Spleen (tissue), 11 donors: ENCODE results near the gene NMNAT2. TPM values are rescaled to one million over a fixed set of nuclear protein-coding genes. Genes with fewer than 3 reads are reported as not detected.
A peak's percentile ranks its signal among the peaks of the same experiment; 100 is the strongest.

Experiments used
- DNase-seq: peaks from one replicate; pipeline ENCODE4 v3.0.0-alpha.2; 2020
- H3K27ac ChIP-seq, 8 donors: fragments of 200-600 bp; sonication (generic) in 7 of 8; 1 replicate in 4 of 8; 2 replicates in 4 of 8; pipeline versions ENCODE4 v1.5.0 to v1.8.0; 2016 to 2021; ENCODE audit warnings: inconsistent platforms in 4 of 8, mild to moderate bottlenecking in 4 of 8, moderate library complexity in 1 of 8
- H3K27me3 ChIP-seq, 7 donors: fragments of 200-600 bp; sonication (generic) in 6 of 7; replicated peaks in 1 of 7; 1 replicate in 4 of 7; 2 replicates in 3 of 7; pipeline versions ENCODE4 v1.5.0 to v1.8.0; 2016 to 2021; ENCODE audit warnings: inconsistent platforms in 3 of 7, mild to moderate bottlenecking in 1 of 7
- H3K36me3 ChIP-seq, 6 donors: fragments of 200-600 bp; sonication (generic) in 5 of 6; 1 replicate in 4 of 6; 2 replicates in 2 of 6; pipeline versions ENCODE4 v1.5.0 to v1.8.0; 2016 to 2021; ENCODE audit warnings: inconsistent platforms in 2 of 6
- H3K4me1 ChIP-seq, 6 donors: fragments of 200-600 bp; sonication (generic) in 5 of 6; 1 replicate in 3 of 6; 2 replicates in 3 of 6; pipeline versions ENCODE4 v1.5.0 to v1.8.0; 2016 to 2021; ENCODE audit warnings: inconsistent platforms in 3 of 6
- H3K4me3 ChIP-seq, 8 donors: fragments of 200-600 bp; sonication (generic) in 7 of 8; 1 replicate in 4 of 8; 2 replicates in 4 of 8; pipeline versions ENCODE4 v1.5.0 to v1.8.0; 2016 to 2021; ENCODE audit warnings: inconsistent platforms in 4 of 8, mild to moderate bottlenecking in 4 of 8, moderate library complexity in 2 of 8
- H3K9me3 ChIP-seq, 8 donors: fragments of 200-600 bp; sonication (generic) in 7 of 8; 1 replicate in 4 of 8; 2 replicates in 4 of 8; pipeline versions ENCODE4 v1.5.0 to v1.8.0; 2016 to 2021; ENCODE audit warnings: inconsistent platforms in 4 of 8
- CTCF ChIP-seq, 11 experiments: fragments of 200-600 bp in 7 of 11; fragments of 450-650 bp in 4 of 11; sonication (generic) in 4 of 11; IDR thresholded peaks in 8 of 11; conservative IDR thresholded peaks in 3 of 11; 1 replicate in 7 of 11; 2 replicates in 4 of 11; pipeline versions ENCODE4 v1.4.0 to v1.8.0; 2016 to 2021; ENCODE audit warnings: antibody characterized with exemption in 11 of 11, inconsistent platforms in 4 of 11, mild to moderate bottlenecking in 1 of 11
- POLR2A ChIP-seq, 3 donors: fragments of 450-650 bp; IDR thresholded peaks; one replicate each; pipeline ENCODE4 v1.5.1; 2017; ENCODE audit warnings: antibody characterized with exemption in 3 of 3, mild to moderate bottlenecking in 1 of 3
- POLR2AphosphoS5 ChIP-seq, 3 donors: sonication (generic); formaldehyde crosslinking; IDR thresholded peaks; one replicate each; pipeline ENCODE4 v1.5.1; 2017; ENCODE audit warnings: antibody characterized with exemption in 3 of 3
- WGBS, 5 donors: extraction: QIAGEN DNeasy Blood & Tissue Kit in 3 of 5; methylation state at CpG; one replicate each; pipeline versions ENCODE4 v1.1.5 to v1.1.7; 2013 to 2018; 5-methylcytosine and 5-hydroxymethylcytosine counted together
- intact Hi-C: fragments of 100-400 bp; cut with DNase I; formaldehyde crosslinking; loops from one replicate; pipeline ENCODE4 v1.15.0; 2023; ENCODE audit warnings: low total_unique reads
- polyA plus RNA-seq, 3 donors: library from polyadenylated mRNA; stranded (reverse); fragments of 200-250 nt; gene quantifications; one replicate each; pipeline ENCODE4 v1.2.1, GENCODE V29; 2013
- total RNA-seq, 7 donors: library from RNA; depleted of rRNA in 3 of 7; stranded (reverse); fragments of >200 nt in 3 of 7; fragmentation: NEBNext Ultra II Directional in 4 of 7; extraction: Animal tissue kit (Norgen Biotek cat#: 25700) in 4 of 7; gene quantifications; one replicate each; pipeline versions ENCODE4 v1.1.0 to v1.2.1, GENCODE V29; 2016 to 2021
- donor health status: healthy with polysubstance abuse.
- donor health status: DM: no; HTN: no; CAD: no; lungs with moderate emphysema.
- donor health status: DM: no; HTN: no; CAD: no.
- donor health status: Bipolar disorder and iron deficiency.
- donor health status: healthy.
- donor health status: DM: no; HTN: no; CAD: no.
- donor health status: DM: yes; HTN: yes; CAD: no.

The NMNAT2 gene
- total and polyA plus RNA-seq, 10 donors, result 0.05 to 1.7 (median 0.17) TPM

GRCh38 chr1:183251959-183252450, 166.2 kb downstream of the NMNAT2 start:
- WGBS, 5 donors, result 84 to 97% (median 96%) methylated on average over 8 of the region's 8 CpGs
- no peak overlapping the region for H3K27ac ChIP-seq
- H3K36me3 ChIP-seq, result no peaks in the 10 kb centered on the region
- no peaks in the 10 kb centered on the region for H3K4me1 ChIP-seq
- no peak for DNase-seq
- intact Hi-C loops, result no loop called here
- peaks cover 0 to 19% (median 7%) of the 10 kb centered on the region in 8 donors for H3K9me3 ChIP-seq
- TF ChIP-seq POLR2A (IDR thresholded peaks at IDR 0.05) (no peak), CTCF (IDR thresholded peaks at IDR 0.05 in 8 of 11, conservative IDR thresholded peaks at IDR 0.05 in 3 of 11) (no peak), POLR2AphosphoS5 (IDR thresholded peaks at IDR 0.05) (no peak)
- no peaks in the 10 kb centered on the region for H3K27me3 ChIP-seq
- H3K4me3 ChIP-seq, result no peak overlapping the region

- intact Hi-C loops, result no loop called here
- peak; percentile 50 for DNase-seq
- no peak overlapping the region for H3K27ac ChIP-seq
- no peaks in the 10 kb centered on the region for H3K4me1 ChIP-seq
- H3K36me3 ChIP-seq, result no peaks in the 10 kb centered on the region
- 90 to 98% (median 92%) methylated on average over 12 of the region's 12 CpGs for WGBS, 5 donors
- H3K27me3 ChIP-seq, result no peaks in the 10 kb centered on the region
- peaks cover 0 to 19% (median 7%) of the 10 kb centered on the region in 8 donors for H3K9me3 ChIP-seq
- TF ChIP-seq POLR2A (IDR thresholded peaks at IDR 0.05) (no peak), CTCF (IDR thresholded peaks at IDR 0.05 in 8 of 11, conservative IDR thresholded peaks at IDR 0.05 in 3 of 11) (no peak), POLR2AphosphoS5 (IDR thresholded peaks at IDR 0.05) (no peak)
- H3K4me3 ChIP-seq, result no peak overlapping the region
Measured at GRCh38 chr1:183251101-183251958, 166.8 kb downstream of the NMNAT2 start.

GRCh38 chr1:183249941-183250452, 168.2 kb downstream of the NMNAT2 start:
- DNase-seq, result no peak
- WGBS, 5 donors, result 77 to 90% (median 82%) methylated on average over 5 of the region's 5 CpGs
- Histone ChIP-seq H3K27me3 (peaks cover 0 to 2% (median 0%) of the 10 kb centered on the region in 7 donors), H3K36me3 (no peaks in the 10 kb centered on the region), H3K9me3 (peaks cover 0 to 11% (median 6%) of the 10 kb centered on the region in 8 donors), H3K4me3 (no peak overlapping the region), H3K4me1 (peaks cover 0 to 3% (median 0%) of the 10 kb centered on the region in 6 donors), H3K27ac (no peak overlapping the region)
- TF ChIP-seq POLR2AphosphoS5 (IDR thresholded peaks at IDR 0.05) (no peak), CTCF (IDR thresholded peaks at IDR 0.05 in 8 of 11, conservative IDR thresholded peaks at IDR 0.05 in 3 of 11) (no peak), POLR2A (IDR thresholded peaks at IDR 0.05) (no peak)
- intact Hi-C loops, result no loop called here
